Measurements from ENCODE around the gene RAMACL. TPM values are rescaled to one million over a fixed set of nuclear protein-coding genes. Genes with fewer than 3 reads are reported as not detected.
"Not testable (repeated sequence)": the region's sequence is repeated elsewhere in the genome, so short reads cannot be mapped to it uniquely, and the experiment has no call there.

Gene RAMACL
- total and polyA plus RNA-seq, 3 experiments from 2014 or later: 0.13 to 0.60 (median 0.15) TPM

DNA sequence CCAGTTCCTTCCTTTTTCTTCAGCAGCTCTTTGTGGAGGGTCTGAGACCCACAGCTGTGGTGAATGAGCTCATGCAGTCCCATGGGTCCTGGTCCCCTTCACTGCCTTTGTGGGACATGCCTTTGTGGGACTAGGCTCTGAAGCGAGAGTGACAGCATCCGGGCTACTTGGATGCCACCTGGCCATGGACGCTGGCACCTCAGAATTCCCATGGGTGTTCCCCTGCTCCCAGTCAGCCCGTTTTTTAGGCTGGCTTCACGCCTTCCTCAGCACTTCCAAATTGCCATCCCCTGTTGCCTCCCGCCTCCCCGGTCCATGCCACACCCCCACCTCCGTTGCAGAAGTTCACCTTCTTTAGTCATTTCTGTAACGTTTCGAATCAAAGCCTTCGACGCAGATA is 45.1 kb downstream of the RAMACL start:
- Mint-ChIP-seq H3K4me1 (peaks cover 23 to 37% (median 34%) of the 10 kb centered on the region in 3 donors), H3K27ac (peak overlapping the region; percentile 65 to 95 (median 89)), H3K9me3 (no peaks in the 10 kb centered on the region), H3K4me3 (peak overlapping the region; percentile 73 to 93 (median 82)), H3K27me3 (no peaks in the 10 kb centered on the region), H3K36me3 (no peaks in the 10 kb centered on the region)
- Histone ChIP-seq H3K36me3 (ENCODE audit: insufficient read depth, low read length) (no peaks in the 10 kb centered on the region), H3K4me3 (ENCODE audit: low read length) (peak overlapping the region; percentile 49), H3K4me1 (ENCODE audit: insufficient read depth, low read length) (peaks cover 18% of the 10 kb centered on the region), H3K27ac (ENCODE audit: low read depth, low read length) (peak overlapping the region; percentile 30), H3K9me3 (ENCODE audit: low read length) (no peaks in the 10 kb centered on the region), H3K27me3 (ENCODE audit: insufficient read depth, low read length, poor library complexity, severe bottlenecking) (no peaks in the 10 kb centered on the region)
- CTCF ChIA-PET: interaction anchor here (0.9 to 1.3 kb wide), 4 partner anchors 53 to 410 kb away, joined by 3 read pairs; no protein-coding TSS in a partner anchor
- no peak for DNase-seq
- POLR2A ChIA-PET: interaction anchor here (0.6 to 1.0 kb wide), 2 partner anchors 19 to 54 kb away, joined by 3 read pairs; no protein-coding TSS in a partner anchor

DNA sequence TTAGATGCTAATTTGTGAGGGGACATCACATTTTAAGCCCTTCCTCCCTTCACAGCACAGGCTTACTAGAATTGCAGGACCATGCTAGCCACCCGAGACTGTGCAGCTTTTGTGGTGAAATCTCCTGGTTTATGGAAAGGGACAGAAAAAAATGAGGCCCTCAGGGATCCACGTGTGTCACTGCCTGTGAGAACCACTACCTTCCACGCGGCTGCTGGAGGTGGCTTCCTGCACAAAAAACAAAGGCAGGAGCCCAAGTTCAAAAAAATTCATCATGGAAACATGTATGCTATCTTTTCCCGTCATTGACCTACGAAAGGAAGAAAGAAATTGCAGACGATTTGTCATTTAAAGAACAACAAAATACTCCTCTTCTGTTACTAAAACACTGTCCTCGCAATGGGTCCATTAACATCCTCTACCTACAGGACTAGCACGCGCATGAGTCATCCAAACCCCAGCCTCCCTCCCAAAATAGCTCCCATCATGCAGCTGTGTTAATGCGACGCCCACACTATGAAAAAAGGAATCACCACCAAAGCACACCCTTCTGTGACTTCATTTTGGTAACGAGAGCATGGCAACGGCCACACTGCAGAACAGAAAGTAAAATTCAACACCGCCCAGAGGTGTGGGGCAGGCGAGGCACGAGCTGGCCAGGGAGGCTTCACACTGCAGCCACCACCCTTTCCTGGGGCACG is 45.7 kb downstream of the RAMACL start:
- Histone ChIP-seq H3K9me3 (ENCODE audit: low read length) (no peaks in the 10 kb centered on the region), H3K4me1 (ENCODE audit: insufficient read depth, low read length) (peaks cover 18% of the 10 kb centered on the region), H3K4me3 (ENCODE audit: low read length) (peak overlapping the region; percentile 49), H3K27ac (ENCODE audit: low read depth, low read length) (peak overlapping the region; percentile 30), H3K27me3 (ENCODE audit: insufficient read depth, low read length, poor library complexity, severe bottlenecking) (no peaks in the 10 kb centered on the region), H3K36me3 (ENCODE audit: insufficient read depth, low read length) (no peaks in the 10 kb centered on the region)
- H3K4me3 Mint-ChIP-seq: peak overlapping the region; percentile 73 to 93 (median 82)
- no peaks in the 10 kb centered on the region for H3K9me3 Mint-ChIP-seq
- H3K4me1 Mint-ChIP-seq: peaks cover 23 to 37% (median 34%) of the 10 kb centered on the region in 3 donors
- peak in 4 of 5 donors; percentile 36 to 86 (median 58) for DNase-seq
- no peaks in the 10 kb centered on the region for H3K36me3 Mint-ChIP-seq
- peak overlapping the region; percentile 65 to 95 (median 89) for H3K27ac Mint-ChIP-seq
- ChIA-PET CTCF (interaction anchor here (0.9 to 1.3 kb wide), 3 partner anchors 53 to 410 kb away, joined by 3 read pairs; no protein-coding TSS in a partner anchor), POLR2A (interaction anchor here (0.6 to 1.0 kb wide), 2 partner anchors 18 to 53 kb away, joined by 3 read pairs; no protein-coding TSS in a partner anchor)
- H3K27me3 Mint-ChIP-seq: no peaks in the 10 kb centered on the region

DNA sequence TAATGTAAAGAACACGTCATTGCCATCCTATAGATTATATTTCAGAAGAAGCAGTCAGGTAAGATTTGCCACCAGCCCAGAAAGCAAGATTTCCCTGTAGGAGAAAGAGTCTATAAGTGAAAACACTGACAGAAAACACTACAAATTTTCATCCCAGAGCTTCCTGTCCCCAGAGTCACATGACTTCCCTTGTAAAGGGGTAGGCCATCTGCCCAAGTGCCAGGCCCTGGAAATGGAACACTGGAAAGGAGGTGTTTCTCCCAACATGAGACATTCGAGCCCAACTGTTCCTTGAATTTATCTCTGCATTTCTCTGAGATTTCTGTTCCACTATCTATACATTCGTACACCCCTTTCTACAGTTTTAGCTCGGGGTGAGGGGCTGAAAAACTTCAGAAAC is 46.9 kb downstream of the RAMACL start:
- peak overlapping the region in 1 of 7 donors; percentile 59 for H3K4me3 Mint-ChIP-seq
- no peaks in the 10 kb centered on the region for H3K36me3 Mint-ChIP-seq
- no peak for DNase-seq
- H3K27me3 ChIP-seq (ENCODE audit: insufficient read depth, low read length, poor library complexity, severe bottlenecking): no peaks in the 10 kb centered on the region
- H3K4me1 ChIP-seq (ENCODE audit: insufficient read depth, low read length): peaks cover 18% of the 10 kb centered on the region
- no peaks in the 10 kb centered on the region for H3K9me3 ChIP-seq (ENCODE audit: low read length)
- H3K36me3 ChIP-seq (ENCODE audit: insufficient read depth, low read length): no peaks in the 10 kb centered on the region
- no peak overlapping the region for H3K27ac ChIP-seq (ENCODE audit: low read depth, low read length)
- peaks cover 23 to 37% (median 34%) of the 10 kb centered on the region in 3 donors for H3K4me1 Mint-ChIP-seq
- H3K9me3 Mint-ChIP-seq: no peaks in the 10 kb centered on the region
- POLR2A ChIA-PET: no interaction called here
- H3K4me3 ChIP-seq (ENCODE audit: low read length): no peak overlapping the region
- peak overlapping the region in 1 of 8 donors; percentile 5 for H3K27ac Mint-ChIP-seq
- CTCF ChIA-PET: no interaction called here
- no peaks in the 10 kb centered on the region for H3K27me3 Mint-ChIP-seq

DNA sequence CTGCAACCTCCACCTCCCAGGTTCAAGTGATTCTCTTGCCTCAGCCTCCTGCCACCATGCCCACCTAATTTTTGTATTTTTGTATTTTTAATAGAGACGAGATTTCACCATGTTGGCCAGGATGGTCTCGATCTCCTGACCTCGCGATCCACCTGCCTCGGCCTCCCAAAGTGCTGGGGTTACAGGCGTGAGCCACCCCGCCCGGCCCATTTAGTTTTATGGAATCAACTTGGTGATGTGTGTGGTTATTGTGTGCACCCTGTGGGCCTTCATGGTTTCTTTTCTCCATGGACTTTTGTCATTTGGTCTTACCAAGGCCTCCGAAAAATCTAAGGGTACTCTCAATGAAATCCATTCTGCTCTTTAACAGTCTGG is 47.5 kb downstream of the RAMACL start:
- H3K4me3 ChIP-seq (ENCODE audit: low read length); H3K36me3 Mint-ChIP-seq; H3K36me3 ChIP-seq (ENCODE audit: insufficient read depth, low read length); DNase-seq; H3K27me3 ChIP-seq (ENCODE audit: insufficient read depth, low read length, poor library complexity, severe bottlenecking); CTCF ChIA-PET; H3K4me3 Mint-ChIP-seq; H3K27me3 Mint-ChIP-seq; H3K9me3 Mint-ChIP-seq; H3K27ac ChIP-seq (ENCODE audit: low read depth, low read length); H3K27ac Mint-ChIP-seq; POLR2A ChIA-PET; H3K9me3 ChIP-seq (ENCODE audit: low read length): not testable (repeated sequence)
- H3K4me1 ChIP-seq (ENCODE audit: insufficient read depth, low read length): peaks cover 18% of the 10 kb centered on the region
- peaks cover 23 to 37% (median 34%) of the 10 kb centered on the region in 3 donors for H3K4me1 Mint-ChIP-seq

DNA sequence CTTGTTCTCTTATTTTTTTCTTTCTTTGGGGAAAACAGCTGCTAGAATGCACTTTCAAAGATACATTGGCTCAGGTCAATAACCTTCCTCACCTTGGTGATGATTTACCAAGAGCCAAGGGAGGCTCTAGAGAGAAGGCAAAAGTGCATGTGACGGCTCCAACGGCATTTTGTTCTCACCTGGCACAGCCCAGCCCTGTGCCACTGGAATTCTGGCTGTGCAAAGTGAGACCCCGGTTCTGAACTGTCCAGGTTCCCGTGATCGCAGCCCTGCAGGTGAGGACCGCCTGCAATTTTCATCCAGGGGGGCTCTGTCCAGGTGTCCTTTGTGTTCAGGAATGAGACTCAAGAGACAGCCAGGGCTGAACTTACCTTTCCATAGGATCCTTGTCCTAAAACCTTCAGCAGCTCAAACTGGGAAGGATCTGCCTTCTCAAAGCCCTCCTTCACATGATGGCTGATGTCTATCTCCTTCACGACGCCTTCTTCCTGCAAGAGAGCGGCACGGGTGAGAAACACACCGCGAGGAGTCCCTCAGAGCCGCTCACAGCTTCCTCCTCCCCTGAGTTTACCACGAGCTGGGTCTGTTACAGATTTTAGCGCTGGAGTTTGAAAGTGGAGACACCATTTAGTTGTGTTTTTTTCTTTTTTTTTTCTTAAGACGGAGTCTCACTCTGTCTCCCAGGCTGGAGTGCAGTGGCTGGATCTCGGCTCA is 48.0 kb downstream of the RAMACL start:
- Histone ChIP-seq H3K9me3 (ENCODE audit: low read length) (no peaks in the 10 kb centered on the region), H3K4me3 (ENCODE audit: low read length) (no peak overlapping the region), H3K36me3 (ENCODE audit: insufficient read depth, low read length) (no peaks in the 10 kb centered on the region), H3K4me1 (ENCODE audit: insufficient read depth, low read length) (peaks cover 18% of the 10 kb centered on the region), H3K27ac (ENCODE audit: low read depth, low read length) (no peak overlapping the region), H3K27me3 (ENCODE audit: insufficient read depth, low read length, poor library complexity, severe bottlenecking) (no peaks in the 10 kb centered on the region)
- ChIA-PET POLR2A (no interaction called here), CTCF (no interaction called here)
- DNase-seq: no peak
- Mint-ChIP-seq H3K4me3 (peak overlapping the region in 1 of 7 donors; percentile 23), H3K27me3 (no peaks in the 10 kb centered on the region), H3K36me3 (no peaks in the 10 kb centered on the region), H3K9me3 (no peaks in the 10 kb centered on the region), H3K27ac (no peak overlapping the region), H3K4me1 (peaks cover 23 to 37% (median 34%) of the 10 kb centered on the region in 3 donors)

DNA sequence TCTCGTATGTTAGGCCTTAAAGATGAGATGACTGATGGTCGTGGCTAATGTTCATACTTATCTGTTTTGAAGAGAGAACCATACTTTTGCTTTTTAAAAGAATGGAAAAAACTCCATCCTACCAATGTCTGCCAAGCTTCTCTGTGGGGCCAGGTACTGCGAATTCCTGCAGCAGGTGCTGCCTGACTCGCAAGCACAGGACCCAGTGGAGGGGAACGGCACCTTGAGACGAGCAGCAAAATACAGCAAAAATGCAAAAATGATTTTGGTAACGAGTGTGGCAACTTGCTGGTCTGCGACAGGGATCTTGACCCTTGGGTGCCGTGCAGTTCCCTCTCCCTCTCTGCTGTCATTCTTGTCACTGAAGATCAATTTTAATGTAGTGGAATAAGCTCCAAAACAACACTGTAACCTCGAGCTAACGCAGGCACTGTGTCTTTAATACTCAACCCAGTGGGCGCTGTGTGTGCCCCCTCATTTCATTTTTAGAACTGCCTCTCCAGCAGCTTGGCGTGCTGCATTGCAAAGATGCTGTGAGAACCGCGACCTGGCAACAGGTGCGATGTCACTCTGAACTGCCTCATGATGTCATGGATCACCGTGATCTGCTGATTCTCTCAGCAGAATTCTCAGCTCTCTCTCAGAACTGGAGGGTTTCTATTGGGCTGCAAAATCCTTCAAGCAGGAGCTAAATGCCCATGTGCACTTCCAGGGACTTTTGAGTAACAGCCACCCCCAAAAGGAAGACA is 51.6 kb downstream of the RAMACL start:
- Histone ChIP-seq H3K4me1 (ENCODE audit: insufficient read depth, low read length) (peaks cover 7% of the 10 kb centered on the region), H3K4me3 (ENCODE audit: low read length) (no peak overlapping the region), H3K36me3 (ENCODE audit: insufficient read depth, low read length) (no peaks in the 10 kb centered on the region), H3K9me3 (ENCODE audit: low read length) (no peaks in the 10 kb centered on the region), H3K27ac (ENCODE audit: low read depth, low read length) (no peak overlapping the region), H3K27me3 (ENCODE audit: insufficient read depth, low read length, poor library complexity, severe bottlenecking) (no peaks in the 10 kb centered on the region)
- ChIA-PET POLR2A (no interaction called here), CTCF (no interaction called here)
- Mint-ChIP-seq H3K27ac (no peak overlapping the region), H3K27me3 (peaks cover 0 to 4% of the 10 kb centered on the region in 2 donors), H3K36me3 (no peaks in the 10 kb centered on the region), H3K9me3 (no peaks in the 10 kb centered on the region), H3K4me3 (no peak overlapping the region), H3K4me1 (peaks cover 7 to 12% (median 11%) of the 10 kb centered on the region in 3 donors)
- DNase-seq: no peak

DNA sequence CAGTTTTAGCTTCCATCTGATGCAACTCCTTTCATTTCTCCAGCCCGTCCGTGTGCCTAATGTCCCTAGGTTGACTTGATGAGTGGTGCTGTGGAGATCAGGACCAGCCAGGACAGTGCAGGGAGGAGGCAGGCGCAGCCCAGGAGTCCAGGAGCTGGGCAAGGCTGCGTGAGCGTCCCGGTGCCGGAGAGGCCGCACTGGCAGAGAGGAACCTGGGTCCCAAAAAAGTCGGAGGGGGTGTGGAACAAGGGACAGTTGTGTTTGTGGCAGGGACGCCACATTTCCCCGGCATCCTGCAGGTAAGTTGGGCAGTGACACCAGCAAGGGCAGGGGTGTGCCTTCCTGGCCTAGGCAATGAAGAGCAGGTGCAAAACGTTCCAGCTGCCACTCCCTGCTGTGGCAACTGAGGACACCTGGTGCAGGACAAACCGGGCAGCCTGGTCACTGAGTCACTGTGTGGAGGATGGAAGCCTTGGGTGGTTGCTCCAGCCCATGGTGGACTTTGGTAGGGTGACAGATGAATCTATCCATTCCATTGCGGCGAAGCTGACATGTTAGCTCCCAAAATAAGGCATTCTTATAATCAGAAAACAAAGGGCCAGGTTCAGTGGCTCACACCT is 53.2 kb downstream of the RAMACL start:
- peaks cover 0 to 4% of the 10 kb centered on the region in 2 donors for H3K27me3 Mint-ChIP-seq
- POLR2A ChIA-PET: no interaction called here
- H3K4me3 Mint-ChIP-seq: no peak overlapping the region
- Histone ChIP-seq H3K36me3 (ENCODE audit: insufficient read depth, low read length) (no peaks in the 10 kb centered on the region), H3K4me1 (ENCODE audit: insufficient read depth, low read length) (no peaks in the 10 kb centered on the region), H3K9me3 (ENCODE audit: low read length) (no peaks in the 10 kb centered on the region), H3K27me3 (ENCODE audit: insufficient read depth, low read length, poor library complexity, severe bottlenecking) (no peaks in the 10 kb centered on the region), H3K27ac (ENCODE audit: low read depth, low read length) (no peak overlapping the region), H3K4me3 (ENCODE audit: low read length) (no peak overlapping the region)
- CTCF ChIA-PET: no interaction called here
- no peaks in the 10 kb centered on the region for H3K9me3 Mint-ChIP-seq
- H3K36me3 Mint-ChIP-seq: no peaks in the 10 kb centered on the region
- no peaks in the 10 kb centered on the region for H3K4me1 Mint-ChIP-seq
- H3K27ac Mint-ChIP-seq: no peak overlapping the region
- DNase-seq: no peak
